ENCODE measurements around the gene ARHGEF28.

ARHGEF28 gene

DNA sequence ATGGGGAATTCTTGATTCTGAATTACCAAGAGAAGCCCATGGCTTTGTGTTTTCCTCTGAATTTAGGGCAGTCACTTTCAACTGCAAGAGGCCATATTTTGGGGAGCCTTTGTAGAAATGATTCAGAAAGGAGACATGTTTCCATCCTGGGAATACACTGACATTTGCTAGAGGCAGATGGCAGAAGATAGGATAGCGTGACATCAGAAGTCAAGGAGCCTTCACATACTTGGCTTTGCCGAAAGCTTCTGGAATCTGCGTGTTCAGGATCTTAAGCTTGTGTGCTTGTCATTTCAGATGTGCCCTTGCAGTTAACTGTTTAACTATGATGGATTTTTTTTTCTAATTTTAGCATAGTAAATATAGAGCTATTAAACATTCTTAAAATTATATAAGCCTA is 296.2 kb downstream of the ARHGEF28 start:
- no peak overlapping the region for H3K4me3 ChIP-seq (ENCODE audit: low read depth, low read length)
- no peak for DNase-seq (ENCODE audit: low read depth)
- TF ChIP-seq, protein P1, sequence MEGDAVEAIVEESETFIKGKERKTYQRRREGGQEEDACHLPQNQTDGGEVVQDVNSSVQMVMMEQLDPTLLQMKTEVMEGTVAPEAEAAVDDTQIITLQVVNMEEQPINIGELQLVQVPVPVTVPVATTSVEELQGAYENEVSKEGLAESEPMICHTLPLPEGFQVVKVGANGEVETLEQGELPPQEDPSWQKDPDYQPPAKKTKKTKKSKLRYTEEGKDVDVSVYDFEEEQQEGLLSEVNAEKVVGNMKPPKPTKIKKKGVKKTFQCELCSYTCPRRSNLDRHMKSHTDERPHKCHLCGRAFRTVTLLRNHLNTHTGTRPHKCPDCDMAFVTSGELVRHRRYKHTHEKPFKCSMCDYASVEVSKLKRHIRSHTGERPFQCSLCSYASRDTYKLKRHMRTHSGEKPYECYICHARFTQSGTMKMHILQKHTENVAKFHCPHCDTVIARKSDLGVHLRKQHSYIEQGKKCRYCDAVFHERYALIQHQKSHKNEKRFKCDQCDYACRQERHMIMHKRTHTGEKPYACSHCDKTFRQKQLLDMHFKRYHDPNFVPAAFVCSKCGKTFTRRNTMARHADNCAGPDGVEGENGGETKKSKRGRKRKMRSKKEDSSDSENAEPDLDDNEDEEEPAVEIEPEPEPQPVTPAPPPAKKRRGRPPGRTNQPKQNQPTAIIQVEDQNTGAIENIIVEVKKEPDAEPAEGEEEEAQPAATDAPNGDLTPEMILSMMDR (IDR thresholded peaks at IDR 0.05; ENCODE audit: low read depth, low read length) = no peak
- TF ChIP-seq, protein P2, sequence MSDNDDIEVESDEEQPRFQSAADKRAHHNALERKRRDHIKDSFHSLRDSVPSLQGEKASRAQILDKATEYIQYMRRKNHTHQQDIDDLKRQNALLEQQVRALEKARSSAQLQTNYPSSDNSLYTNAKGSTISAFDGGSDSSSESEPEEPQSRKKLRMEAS (IDR thresholded peaks at IDR 0.05; ENCODE audit: low read depth, low read length) = no peak
- TF ChIP-seq MYC (IDR thresholded peaks at IDR 0.05; ENCODE audit: low read depth, low read length) = no peak
- no peak for TF ChIP-seq POLR2A (IDR thresholded peaks at IDR 0.05; ENCODE audit: extremely low read depth, insufficient read length)

DNA sequence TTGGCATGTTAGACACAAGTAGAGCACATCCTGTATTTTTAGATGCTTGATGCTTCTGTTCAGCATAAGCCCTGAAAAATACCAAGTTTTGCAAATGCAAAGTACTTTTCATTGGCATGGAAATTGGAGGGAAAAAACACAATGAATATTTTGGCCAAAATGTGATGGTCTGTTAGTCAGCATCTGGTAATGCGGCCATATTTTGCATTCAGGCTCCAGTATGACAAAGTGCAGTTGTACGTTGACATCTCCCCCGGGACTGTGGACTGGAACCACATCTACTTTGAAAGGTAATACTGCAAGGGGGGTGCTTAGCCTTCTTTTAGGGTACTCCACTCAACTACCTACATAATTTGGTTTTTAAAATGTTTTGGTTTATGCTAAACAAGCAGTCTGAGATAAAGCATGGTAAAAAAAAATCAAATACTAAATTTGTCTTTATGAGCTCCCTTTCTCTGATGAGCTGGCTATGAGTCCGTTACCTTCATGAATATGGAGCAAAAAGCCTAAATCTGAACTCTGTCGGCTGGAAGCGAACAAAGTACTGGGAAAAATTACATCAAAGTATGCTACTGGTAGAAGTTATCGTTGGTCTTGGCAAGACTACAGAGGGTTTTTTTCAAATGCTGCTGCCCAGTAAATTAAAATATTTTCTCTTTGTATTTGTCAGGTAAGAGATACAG is 297.0 kb downstream of the ARHGEF28 start:
- H3K4me3 ChIP-seq (ENCODE audit: low read depth, low read length) = no peak overlapping the region
- TF ChIP-seq, protein P2 (IDR thresholded peaks at IDR 0.05; ENCODE audit: low read depth, low read length) = no peak
- TF ChIP-seq POLR2A (IDR thresholded peaks at IDR 0.05; ENCODE audit: extremely low read depth, insufficient read length) (no peak), MYC (IDR thresholded peaks at IDR 0.05; ENCODE audit: low read depth, low read length) (no peak)
- TF ChIP-seq, protein P1 (IDR thresholded peaks at IDR 0.05; ENCODE audit: low read depth, low read length) = no peak
- DNase-seq (ENCODE audit: low read depth) = no peak

DNA sequence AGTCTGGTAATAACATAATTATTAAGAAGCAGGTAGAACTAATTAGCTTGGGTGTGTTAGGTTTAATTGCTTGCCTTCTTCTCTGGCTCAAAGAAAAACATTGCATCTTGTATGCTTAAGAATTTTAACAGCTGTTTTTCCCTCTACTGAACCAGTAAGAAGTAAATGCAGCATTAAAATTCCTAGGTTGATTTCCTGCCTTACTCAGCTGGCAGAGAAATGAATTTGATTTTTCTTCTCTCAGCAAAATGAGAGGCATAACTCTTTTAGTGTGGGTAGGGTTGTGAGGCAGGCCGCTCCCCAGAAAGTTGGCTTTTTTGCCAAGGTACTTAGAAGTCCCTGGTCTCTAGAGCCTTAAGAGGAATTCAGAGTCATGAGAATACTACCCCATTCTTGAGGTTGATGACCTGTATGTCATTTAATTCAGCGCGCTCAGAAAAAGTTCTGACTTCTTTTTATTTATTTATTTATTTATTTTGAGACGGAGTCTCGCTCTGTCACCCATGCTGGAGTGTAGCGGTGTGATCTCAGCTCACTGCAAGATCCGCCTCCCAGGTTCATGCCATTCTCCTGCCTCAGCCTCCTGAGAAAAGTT is 302.6 kb downstream of the ARHGEF28 start:
- no peak overlapping the region for H3K4me3 ChIP-seq (ENCODE audit: low read depth, low read length)
- TF ChIP-seq, protein P2 (IDR thresholded peaks at IDR 0.05; ENCODE audit: low read depth, low read length) = no peak
- TF ChIP-seq POLR2A (IDR thresholded peaks at IDR 0.05; ENCODE audit: extremely low read depth, insufficient read length) (no peak), MYC (IDR thresholded peaks at IDR 0.05; ENCODE audit: low read depth, low read length) (no peak)
- TF ChIP-seq, protein P1 (IDR thresholded peaks at IDR 0.05; ENCODE audit: low read depth, low read length) = no peak
- DNase-seq (ENCODE audit: low read depth) = no peak

DNA sequence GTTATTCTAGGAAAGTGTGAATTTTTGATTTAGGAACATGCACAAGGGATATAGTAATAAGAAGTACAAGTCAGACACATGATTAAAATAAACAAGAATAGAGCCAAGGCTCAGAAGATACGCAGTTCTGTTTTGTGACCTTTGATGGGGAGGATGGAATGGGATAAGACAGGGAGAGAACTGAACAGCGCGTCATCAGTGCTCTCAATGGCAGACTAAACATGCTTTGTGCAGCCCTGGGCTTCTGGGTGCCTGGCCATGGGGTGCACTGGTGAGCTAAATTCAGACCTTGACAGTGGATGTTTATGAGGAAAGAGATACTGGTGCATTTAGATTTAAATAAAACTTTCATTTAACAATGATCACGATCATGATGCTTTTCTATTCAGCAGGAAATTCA is 309.7 kb downstream of the ARHGEF28 start:
- DNase-seq (ENCODE audit: low read depth) = no peak
- TF ChIP-seq, protein P2 (IDR thresholded peaks at IDR 0.05; ENCODE audit: low read depth, low read length) = no peak
- TF ChIP-seq, protein P1 (IDR thresholded peaks at IDR 0.05; ENCODE audit: low read depth, low read length) = no peak
- TF ChIP-seq MYC (IDR thresholded peaks at IDR 0.05; ENCODE audit: low read depth, low read length) (no peak), POLR2A (IDR thresholded peaks at IDR 0.05; ENCODE audit: extremely low read depth, insufficient read length) (no peak)
- no peak overlapping the region for H3K4me3 ChIP-seq (ENCODE audit: low read depth, low read length)

DNA sequence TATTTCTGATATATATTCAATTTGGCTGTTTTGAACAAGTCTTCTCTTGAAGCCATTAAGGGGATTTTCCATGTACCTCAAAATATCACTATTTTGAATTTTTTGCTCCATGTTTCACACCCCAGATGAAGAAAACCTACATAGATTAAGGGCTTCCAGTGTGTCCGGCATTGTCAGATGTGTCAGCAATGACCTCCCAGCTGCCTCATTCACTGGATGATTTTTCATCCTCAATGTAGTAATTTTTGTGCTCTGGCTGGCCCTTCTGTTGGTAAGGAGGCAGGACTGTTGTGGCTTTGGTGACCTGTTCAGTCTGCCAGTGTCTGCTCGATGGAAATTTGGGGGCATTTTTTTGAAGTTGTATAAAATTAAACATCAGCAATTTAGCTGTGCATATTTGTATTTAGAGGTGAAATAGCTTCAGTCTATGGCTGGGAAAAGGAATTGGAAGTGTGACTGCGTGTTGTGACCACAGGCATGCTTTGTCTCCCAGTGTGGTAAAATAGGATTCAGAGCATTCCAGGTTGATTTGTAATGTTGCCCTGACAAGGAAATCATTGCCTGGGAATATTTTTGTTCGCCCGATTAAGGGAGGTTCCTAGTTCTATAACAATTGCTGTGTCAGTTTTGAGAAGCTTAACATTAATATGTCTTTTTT is 312.4 kb downstream of the ARHGEF28 start:
- TF ChIP-seq, protein P1 (IDR thresholded peaks at IDR 0.05; ENCODE audit: low read depth, low read length) = no peak
- TF ChIP-seq, protein P2 (IDR thresholded peaks at IDR 0.05; ENCODE audit: low read depth, low read length) = no peak
- no peak for TF ChIP-seq POLR2A (IDR thresholded peaks at IDR 0.05; ENCODE audit: extremely low read depth, insufficient read length)
- TF ChIP-seq MYC (IDR thresholded peaks at IDR 0.05; ENCODE audit: low read depth, low read length) = no peak
- DNase-seq (ENCODE audit: low read depth) = no peak
- no peak overlapping the region for H3K4me3 ChIP-seq (ENCODE audit: low read depth, low read length)

Measured in NB4 (cell line).